ENCODE measurements around the gene MAP3K12.

GRCh38 chr12:53493610-53494391, 5.5 kb downstream of the MAP3K12 start:
- no peak for TF ChIP-seq POLR2AphosphoS5 (IDR thresholded peaks at IDR 0.05)
- TF ChIP-seq EP300 (IDR thresholded peaks at IDR 0.05), result no peak

All from suprapubic skin (tissue), 4 donors.